ENCODE measurements around the gene CACNA1B. TPM values are rescaled to one million over a fixed set of nuclear protein-coding genes. Genes with fewer than 3 reads are reported as not detected.

CACNA1B gene
- total RNA-seq, 1 donor from 2014 or later = 3.1 TPM

GRCh38 chr9:137891588-137892423 is 14.2 kb downstream of the CACNA1B start:
- no peaks in the 10 kb centered on the region for H3K9me3 Mint-ChIP-seq
- H3K4me3 Mint-ChIP-seq = no peak overlapping the region
- H3K27me3 Mint-ChIP-seq (ENCODE audit: low read depth) = peaks cover 4% of the 10 kb centered on the region
- no peaks in the 10 kb centered on the region for H3K36me3 Mint-ChIP-seq (ENCODE audit: low read depth)
- DNase-seq (ENCODE audit: low read depth, low spot score) = no peak
- no peaks in the 10 kb centered on the region for H3K4me1 Mint-ChIP-seq
- no peak overlapping the region for H3K27ac Mint-ChIP-seq (ENCODE audit: unreplicated experiment)
- no peak for TF ChIP-seq CTCF (conservative IDR thresholded peaks at IDR 0.05)

DNA sequence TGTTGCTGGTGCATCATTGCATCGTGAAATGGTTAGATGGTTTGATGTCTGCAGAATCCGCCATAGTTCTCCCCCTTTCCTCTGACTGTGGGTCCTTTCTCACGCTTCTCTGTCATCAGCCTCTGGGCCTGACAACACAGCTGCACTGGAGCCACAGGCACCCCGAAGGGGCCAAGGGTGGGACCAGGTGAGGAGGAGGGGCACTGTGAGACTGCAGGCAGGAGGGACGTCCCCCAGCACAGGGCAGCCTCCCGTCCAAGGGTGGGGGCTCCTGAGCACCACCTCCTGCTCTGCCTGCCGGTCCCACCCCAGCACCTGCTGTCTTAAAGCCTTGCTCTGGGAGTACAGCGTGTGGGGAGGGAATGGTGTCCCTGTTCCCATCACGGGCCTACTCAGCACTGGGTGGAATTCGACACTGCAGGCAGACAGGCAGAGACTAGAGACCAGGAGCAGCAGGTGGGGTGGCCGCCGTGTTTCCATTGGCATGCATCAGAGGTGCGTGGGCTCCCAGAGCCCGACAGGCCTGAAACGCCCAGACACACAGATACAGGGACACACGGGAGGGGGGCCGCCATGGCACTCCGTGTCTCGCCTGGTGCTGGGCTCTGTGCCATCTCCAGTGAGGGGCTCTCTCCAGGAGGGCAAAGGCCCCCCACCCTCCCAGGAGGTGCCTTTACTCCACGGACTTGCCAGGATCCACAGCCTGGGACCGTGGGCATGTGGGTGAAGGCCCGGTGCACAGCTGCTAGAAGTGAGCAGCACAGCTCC is 15.0 kb downstream of the CACNA1B start:
- DNase-seq (ENCODE audit: low read depth, low spot score) = no peak
- no peak overlapping the region for H3K27ac Mint-ChIP-seq (ENCODE audit: unreplicated experiment)
- no peak for TF ChIP-seq CTCF (conservative IDR thresholded peaks at IDR 0.05)
- peaks cover 6% of the 10 kb centered on the region for H3K27me3 Mint-ChIP-seq (ENCODE audit: low read depth)
- H3K9me3 Mint-ChIP-seq = no peaks in the 10 kb centered on the region
- no peaks in the 10 kb centered on the region for H3K4me1 Mint-ChIP-seq
- H3K36me3 Mint-ChIP-seq (ENCODE audit: low read depth) = no peaks in the 10 kb centered on the region
- H3K4me3 Mint-ChIP-seq = no peak overlapping the region

DNA sequence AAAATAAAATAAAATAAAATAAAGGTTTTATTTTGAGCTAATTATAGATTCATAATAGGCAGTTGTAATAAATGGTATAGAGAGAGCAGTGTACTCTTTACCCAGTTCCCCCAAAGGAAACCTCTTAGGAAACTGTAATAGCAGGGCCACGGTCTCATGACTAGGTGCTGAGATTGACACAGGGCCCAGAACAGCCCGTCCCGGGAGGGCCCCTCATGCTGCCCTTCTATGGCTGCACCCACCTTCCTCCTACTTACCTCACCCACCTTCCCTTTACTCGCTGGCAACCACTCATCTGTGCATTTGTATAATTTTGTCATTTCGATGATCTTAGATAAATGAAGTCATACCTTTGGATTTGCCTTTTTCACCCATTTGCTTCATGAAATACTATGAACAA is 16.1 kb downstream of the CACNA1B start:
- no peak for TF ChIP-seq CTCF (conservative IDR thresholded peaks at IDR 0.05)
- no peak overlapping the region for H3K27ac Mint-ChIP-seq (ENCODE audit: unreplicated experiment)
- H3K4me3 Mint-ChIP-seq = no peak overlapping the region
- DNase-seq (ENCODE audit: low read depth, low spot score) = no peak
- H3K27me3 Mint-ChIP-seq (ENCODE audit: low read depth) = peaks cover 6% of the 10 kb centered on the region
- H3K36me3 Mint-ChIP-seq (ENCODE audit: low read depth) = no peaks in the 10 kb centered on the region
- H3K9me3 Mint-ChIP-seq = no peaks in the 10 kb centered on the region
- no peaks in the 10 kb centered on the region for H3K4me1 Mint-ChIP-seq

DNA sequence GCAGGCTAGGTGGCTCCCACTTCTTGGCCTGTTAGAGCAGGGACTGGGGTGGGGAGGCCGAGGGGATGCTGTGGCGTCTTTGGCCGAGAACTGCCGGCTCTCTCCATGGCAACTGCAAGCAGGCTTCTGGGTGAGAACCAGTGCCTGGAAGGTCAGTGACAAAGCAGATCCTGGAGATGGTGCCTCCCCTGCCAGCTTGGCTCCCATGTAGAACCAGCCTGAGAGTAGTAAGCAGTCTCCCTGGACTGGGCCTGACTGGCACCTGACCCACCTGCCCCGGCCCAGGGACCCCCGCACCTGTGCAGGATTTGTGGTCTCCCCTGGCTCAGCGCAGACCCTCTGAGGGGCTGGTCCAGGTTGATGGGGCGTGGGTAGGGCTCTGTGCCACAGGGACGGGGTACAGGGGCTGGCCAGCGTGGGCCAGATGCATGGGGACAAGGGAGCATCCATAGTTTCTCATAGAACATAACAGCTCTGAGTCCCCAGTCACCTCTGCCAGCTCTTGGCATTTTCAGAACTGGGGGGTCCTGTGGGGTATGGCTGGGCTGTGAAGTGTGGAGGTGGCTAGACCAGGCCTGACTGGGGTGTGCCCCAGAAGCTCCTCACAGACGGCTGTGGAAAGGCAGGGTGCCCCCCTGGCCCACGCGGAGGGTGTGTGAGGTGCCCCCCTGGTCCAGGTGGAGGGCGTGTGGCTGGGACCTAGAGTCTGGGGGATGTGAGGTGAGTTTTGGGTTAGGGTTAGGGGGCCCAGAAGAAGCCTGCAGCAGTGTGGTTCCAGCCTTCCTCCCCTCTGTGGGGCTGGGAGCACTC is 22.2 kb downstream of the CACNA1B start:
- H3K36me3 Mint-ChIP-seq (ENCODE audit: low read depth) = no peaks in the 10 kb centered on the region
- no peak overlapping the region for H3K27ac Mint-ChIP-seq (ENCODE audit: unreplicated experiment)
- no peaks in the 10 kb centered on the region for H3K9me3 Mint-ChIP-seq
- H3K27me3 Mint-ChIP-seq (ENCODE audit: low read depth) = peaks cover 6% of the 10 kb centered on the region
- no peaks in the 10 kb centered on the region for H3K4me1 Mint-ChIP-seq
- no peak overlapping the region for H3K4me3 Mint-ChIP-seq
- no peak for DNase-seq (ENCODE audit: low read depth, low spot score)
- TF ChIP-seq CTCF (conservative IDR thresholded peaks at IDR 0.05) = no peak

GRCh38 chr9:137900584-137901310 is 23.2 kb downstream of the CACNA1B start:
- no peak overlapping the region for H3K4me3 Mint-ChIP-seq
- no peaks in the 10 kb centered on the region for H3K4me1 Mint-ChIP-seq
- no peaks in the 10 kb centered on the region for H3K36me3 Mint-ChIP-seq (ENCODE audit: low read depth)
- peaks cover 6% of the 10 kb centered on the region for H3K27me3 Mint-ChIP-seq (ENCODE audit: low read depth)
- H3K27ac Mint-ChIP-seq (ENCODE audit: unreplicated experiment) = no peak overlapping the region
- no peak for TF ChIP-seq CTCF (conservative IDR thresholded peaks at IDR 0.05)
- DNase-seq (ENCODE audit: low read depth, low spot score) = no peak
- no peaks in the 10 kb centered on the region for H3K9me3 Mint-ChIP-seq

All from neural crest cell (in vitro differentiated cells).